CD4-positive, alpha-beta T cell treated with Interleukin-15 for 4 hours (primary cell): ENCODE measurements around the gene PRR11.
"Not testable (repeated sequence)": the region's sequence is repeated elsewhere in the genome, so short reads cannot be mapped to it uniquely, and the experiment has no call there.

ENCODE experiments used
- DNase-seq: peaks from one replicate; pipeline ENCODE4 v3.0.0-alpha.2; 2020; ENCODE audit warnings: low spot score

PRR11 gene

GRCh38 chr17:59155439-59156177, at the start of gene PRR11:
Gene PRR11 (plus strand): TSS chr17:59155746. CDS start chr17:59169753, 14,007 bp downstream.
- peak; percentile 99 for DNase-seq

- peak; percentile 71 for DNase-seq
These were observed 49.6 kb upstream of the PRR11 start for GRCh38 chr17:59105852-59106462.

GRCh38 chr17:59106463-59107305, 48.9 kb upstream of the PRR11 start, which contains the start of gene TRIM37:
Gene TRIM37 (minus strand): TSS chr17:59106880. CDS start chr17:59106461, 419 bp downstream.
- DNase-seq, result peak; percentile 99

- DNase-seq, result no peak
These were observed 48.3 kb upstream of the PRR11 start for GRCh38 chr17:59107306-59107670.

- DNase-seq, result no peak
These were observed 47.0 kb upstream of the PRR11 start for GRCh38 chr17:59108400-59109102.

- no peak for DNase-seq
These were observed 44.6 kb upstream of the PRR11 start for GRCh38 chr17:59110973-59111372.

GRCh38 chr17:59111539-59111938, 44.0 kb upstream of the PRR11 start:
- no peak for DNase-seq

- no peak for DNase-seq
These were observed 40.1 kb upstream of the PRR11 start for GRCh38 chr17:59115474-59115873.

GRCh38 chr17:59121901-59122480, 33.6 kb upstream of the PRR11 start:
- DNase-seq, result no peak

GRCh38 chr17:59124665-59125064, 30.9 kb upstream of the PRR11 start:
- no peak for DNase-seq

GRCh38 chr17:59126809-59127417, 28.6 kb upstream of the PRR11 start:
- no peak for DNase-seq

- DNase-seq, result no peak
These were observed 25.7 kb upstream of the PRR11 start for GRCh38 chr17:59129814-59130213.

GRCh38 chr17:59131131-59131530, 24.4 kb upstream of the PRR11 start:
- DNase-seq, result no peak

GRCh38 chr17:59138339-59138738, 17.2 kb upstream of the PRR11 start:
- DNase-seq, result not testable (repeated sequence)

GRCh38 chr17:59139939-59140338, 15.6 kb upstream of the PRR11 start:
- no peak for DNase-seq

GRCh38 chr17:59141860-59142259, 13.7 kb upstream of the PRR11 start:
- no peak for DNase-seq

GRCh38 chr17:59145571-59146096, 9.9 kb upstream of the PRR11 start:
- DNase-seq, result no peak

GRCh38 chr17:59149051-59149450, 6.5 kb upstream of the PRR11 start:
- no peak for DNase-seq

GRCh38 chr17:59149841-59150511, 5.6 kb upstream of the PRR11 start:
- DNase-seq, result no peak

- DNase-seq, result no peak
These were observed 4.5 kb upstream of the PRR11 start for GRCh38 chr17:59151006-59151405.
